Activated gamma-delta T cell (primary cell): Measurements from ENCODE around the gene OR4A47.
"Not testable (repeated sequence)": the region's sequence is repeated elsewhere in the genome, so short reads cannot be mapped to it uniquely, and the experiment has no call there.

Source experiments
- DNase-seq: peaks from one replicate; lab custom pipeline; 2025; lab: John Stamatoyannopoulos, UW
- total RNA-seq, 2 donors: gene quantifications; one replicate each; lab custom pipeline; 2026; lab: John Stamatoyannopoulos, UW

The OR4A47 gene, protein sequence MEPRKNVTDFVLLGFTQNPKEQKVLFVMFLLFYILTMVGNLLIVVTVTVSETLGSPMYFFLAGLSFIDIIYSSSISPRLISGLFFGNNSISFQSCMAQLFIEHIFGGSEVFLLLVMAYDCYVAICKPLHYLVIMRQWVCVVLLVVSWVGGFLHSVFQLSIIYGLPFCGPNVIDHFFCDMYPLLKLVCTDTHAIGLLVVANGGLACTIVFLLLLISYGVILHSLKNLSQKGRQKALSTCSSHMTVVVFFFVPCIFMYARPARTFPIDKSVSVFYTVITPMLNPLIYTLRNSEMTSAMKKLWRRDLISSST
- 0 reads per million in 2 donors for total RNA-seq

DNA sequence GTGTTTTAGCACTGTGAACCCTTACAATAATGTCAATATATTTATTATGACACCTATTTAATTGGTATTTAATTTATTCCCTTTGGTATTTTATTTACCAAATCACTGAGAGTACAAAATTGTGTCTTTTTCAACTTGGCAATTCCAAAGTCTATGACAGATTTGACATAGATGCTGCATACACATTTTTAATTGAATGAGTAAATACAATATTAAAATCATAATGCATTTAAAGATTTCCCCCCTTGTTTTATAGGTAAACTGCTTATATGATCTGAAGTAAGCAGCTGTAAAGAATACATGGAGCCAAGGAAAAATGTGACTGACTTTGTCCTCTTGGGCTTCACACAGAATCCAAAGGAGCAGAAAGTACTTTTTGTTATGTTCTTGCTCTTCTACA lies at the start of gene OR4A47:
OR4A47 (plus strand) TSS at position 301 of the 400 bp plus-strand sequence; CDS start at position 301, 0 bp downstream.
- DNase-seq = not testable (repeated sequence)

DNA sequence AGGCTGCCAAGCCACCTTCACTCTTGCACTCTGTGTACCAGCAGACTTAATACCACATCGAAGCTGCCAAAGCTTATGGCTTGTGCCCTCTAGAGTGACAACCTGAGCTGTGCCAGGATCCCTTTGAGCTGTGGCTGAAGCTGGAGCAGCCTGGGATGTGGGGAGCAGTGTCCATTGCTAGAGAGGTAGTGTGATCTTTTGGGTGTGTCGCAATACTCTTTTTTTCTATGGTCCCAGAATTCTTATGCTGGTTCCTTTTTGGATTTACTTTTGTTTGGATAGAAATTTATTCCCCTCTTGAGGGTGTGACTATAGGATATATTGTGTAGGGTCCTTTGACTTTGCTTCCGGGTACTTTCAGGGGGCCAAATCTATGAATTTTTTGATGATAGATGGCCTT lies 32.7 kb upstream of the OR4A47 start:
- DNase-seq = not testable (repeated sequence)

DNA sequence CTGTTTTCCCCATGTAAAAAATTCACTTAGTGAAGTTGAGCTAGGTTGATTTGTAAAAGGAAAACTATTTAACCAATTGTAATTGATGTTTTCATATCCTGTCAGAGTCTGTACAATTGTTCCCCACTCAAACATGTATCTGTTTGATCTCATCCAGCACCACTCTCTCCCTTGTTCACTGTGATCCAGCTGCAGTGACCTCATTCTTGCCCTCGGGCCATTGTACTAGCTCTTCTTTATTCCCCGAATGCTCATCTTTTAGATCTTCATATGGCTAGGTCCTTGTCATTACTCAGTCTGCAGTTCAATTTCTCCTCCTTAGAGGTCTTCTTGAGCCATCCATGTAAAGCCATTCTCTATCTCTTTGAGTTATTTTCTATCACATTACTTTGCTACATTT lies 14.6 kb upstream of the OR4A47 start:
- DNase-seq = not testable (repeated sequence)

DNA sequence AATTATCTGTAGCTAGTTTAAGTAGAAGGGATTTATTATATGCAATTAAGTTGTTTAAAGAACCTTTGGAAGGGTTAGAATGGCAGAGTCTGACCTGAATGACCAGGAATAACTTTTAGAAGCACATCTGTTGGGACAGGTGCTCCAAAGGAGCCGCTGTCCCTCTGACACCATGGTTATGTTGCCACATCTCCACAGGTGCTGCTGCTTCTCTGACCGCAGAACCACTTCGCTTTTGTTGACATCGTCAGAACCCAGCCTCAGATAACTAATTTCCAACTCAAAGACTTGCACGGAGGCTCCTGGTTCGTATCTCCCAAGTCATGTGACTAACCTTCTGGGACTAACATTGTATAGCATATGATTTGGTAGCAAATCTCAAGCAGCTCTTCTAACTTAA lies 13.9 kb upstream of the OR4A47 start:
- DNase-seq = not testable (repeated sequence)

DNA sequence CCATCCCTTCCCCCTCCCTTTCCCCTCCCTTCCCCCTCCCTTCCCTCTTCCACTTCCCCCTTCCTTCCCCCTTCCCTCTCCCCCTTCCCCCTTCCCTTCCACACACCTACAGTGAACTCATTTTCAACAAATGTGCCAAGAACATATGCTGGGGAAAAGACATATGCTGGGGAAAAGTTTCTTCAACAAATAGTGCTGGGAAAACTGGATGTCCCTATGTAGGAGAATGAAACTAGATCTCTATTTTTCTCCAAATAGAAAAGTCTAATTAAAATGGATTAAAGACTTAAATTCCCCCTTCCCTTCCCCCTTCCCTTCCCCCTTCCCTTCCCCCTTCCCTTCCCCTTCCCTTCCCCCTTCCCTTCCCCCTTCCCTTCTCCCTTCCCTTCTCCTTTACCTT lies 17.6 kb downstream of the OR4A47 start:
- DNase-seq = not testable (repeated sequence)

DNA sequence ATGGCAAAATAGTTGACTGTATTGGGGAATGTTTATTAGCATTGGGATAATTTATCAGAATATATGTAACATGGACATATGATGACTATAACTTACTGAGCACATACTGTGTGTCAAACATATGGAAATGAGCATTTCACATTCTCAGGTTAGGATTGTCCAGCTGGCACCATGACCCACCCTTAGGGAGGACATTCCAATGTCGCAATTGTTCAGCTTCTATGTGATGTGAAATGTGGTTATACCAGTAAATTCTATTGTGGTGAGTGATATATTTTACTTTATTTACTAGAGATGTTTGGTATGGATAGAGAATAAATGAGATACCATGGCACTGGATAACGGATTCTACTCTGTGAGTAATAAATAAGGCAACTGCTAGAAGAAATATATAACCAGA lies 50.4 kb downstream of the OR4A47 start:
- DNase-seq = no peak
